Liver (tissue), 9 donors: Measurements from ENCODE around the gene PFN4. TPM values are rescaled to one million over a fixed set of nuclear protein-coding genes. Genes with fewer than 3 reads are reported as not detected.

Experiments
- DNase-seq: peaks from one replicate; pipeline ENCODE4 v3.0.0-alpha.2; 2017; ENCODE audit warnings: low spot score
- H3K27ac ChIP-seq, 2 donors: one replicate each; pipeline ENCODE4 v1.7.0; 2013; ENCODE audit warnings: inconsistent platforms in 2 of 2, low read length in 2 of 2, control low read depth in 1 of 2, low read depth in 1 of 2, mild to moderate bottlenecking in 1 of 2
- H3K27me3 ChIP-seq, 4 donors: one replicate each; pipeline versions ENCODE4 v1.6.1 to v1.7.0; 2013; ENCODE audit warnings: low read length in 3 of 4, inconsistent platforms in 1 of 4, mild to moderate bottlenecking in 1 of 4, moderate library complexity in 1 of 4; ENCODE audit not compliant: control insufficient read depth in 4 of 4, insufficient read depth in 4 of 4
- H3K36me3 ChIP-seq, 4 donors: one replicate each; pipeline versions ENCODE4 v1.6.1 to v1.7.0; 2013; ENCODE audit warnings: low read length in 3 of 4, mild to moderate bottlenecking in 3 of 4, low read depth in 1 of 4, moderate library complexity in 1 of 4; ENCODE audit not compliant: control insufficient read depth in 4 of 4, insufficient read depth in 3 of 4
- H3K4me1 ChIP-seq, 4 donors: one replicate each; pipeline versions ENCODE4 v1.6.1 to v1.7.0; 2013; ENCODE audit warnings: low read length in 3 of 4, mild to moderate bottlenecking in 3 of 4, moderate library complexity in 1 of 4; ENCODE audit not compliant: control insufficient read depth in 4 of 4, insufficient read depth in 4 of 4
- H3K4me3 ChIP-seq, 3 donors: one replicate each; pipeline versions ENCODE4 v1.6.1 to v1.7.0; 2013; ENCODE audit warnings: low read length in 3 of 3, control low read depth in 1 of 3, low read depth in 1 of 3, mild to moderate bottlenecking in 1 of 3
- H3K9ac ChIP-seq, 2 donors: one replicate each; pipeline ENCODE4 v1.7.0; 2013; ENCODE audit warnings: low read length in 2 of 2, mild to moderate bottlenecking in 2 of 2, moderate library complexity in 2 of 2, control low read depth in 1 of 2, low read depth in 1 of 2
- H3K9me3 ChIP-seq, 4 donors: one replicate each; pipeline versions ENCODE4 v1.6.1 to v1.7.0; 2013; ENCODE audit warnings: low read length in 3 of 4; ENCODE audit not compliant: control insufficient read depth in 4 of 4
- ATF3 ChIP-seq: IDR thresholded peaks from 2 replicates; pipeline ENCODE4 v1.6.1; 2016; ENCODE audit warnings: antibody characterized with exemption
- CTCF ChIP-seq: fragments of 150-350 bp; IDR thresholded peaks from 2 replicates; pipeline ENCODE4 v1.5.1; 2017; ENCODE audit warnings: improper control_type of control experiment, low read depth, low read length; ENCODE audit not compliant: missing input control
- EGR1 ChIP-seq, 2 donors: IDR thresholded peaks; 2 replicates each; pipeline ENCODE4 v1.6.1; 2016 to 2018; ENCODE audit warnings: antibody characterized with exemption in 2 of 2, low read depth in 2 of 2
- FOXA1 ChIP-seq: IDR thresholded peaks from 2 replicates; pipeline ENCODE4 v1.6.1; 2016; ENCODE audit warnings: antibody characterized with exemption
- FOXA2 ChIP-seq: IDR thresholded peaks from 2 replicates; pipeline ENCODE4 v1.6.1; 2016; ENCODE audit warnings: antibody characterized with exemption
- GABPA ChIP-seq, 2 donors: IDR thresholded peaks in 1 of 2; conservative IDR thresholded peaks in 1 of 2; 2 replicates each; pipeline ENCODE4 v1.6.1; 2016; ENCODE audit warnings: antibody characterized with exemption in 2 of 2, mild to moderate bottlenecking in 1 of 2, moderate library complexity in 1 of 2
- HNF4A ChIP-seq, 2 donors: conservative IDR thresholded peaks; 2 replicates each; pipeline ENCODE4 v1.6.1; 2016; ENCODE audit warnings: antibody characterized with exemption in 2 of 2, mild to moderate bottlenecking in 2 of 2
- HNF4G ChIP-seq: IDR thresholded peaks from 2 replicates; pipeline ENCODE4 v1.6.1; 2016; ENCODE audit warnings: antibody characterized with exemption
- JUND ChIP-seq, 2 donors: IDR thresholded peaks; 2 replicates each; pipeline ENCODE4 v1.6.1; 2016; ENCODE audit warnings: antibody characterized with exemption in 2 of 2
- NR2F2 ChIP-seq: IDR thresholded peaks from 2 replicates; pipeline ENCODE4 v1.6.1; 2016; ENCODE audit warnings: antibody characterized with exemption
- RAD21 ChIP-seq, 2 donors: IDR thresholded peaks; 2 replicates each; pipeline ENCODE4 v1.6.1; 2016; ENCODE audit warnings: antibody characterized with exemption in 2 of 2, mild to moderate bottlenecking in 2 of 2
- REST ChIP-seq: IDR thresholded peaks from 2 replicates; pipeline ENCODE4 v1.6.1; 2016; ENCODE audit warnings: antibody characterized with exemption, mild to moderate bottlenecking
- RXRA ChIP-seq, 2 donors: IDR thresholded peaks; 2 replicates each; pipeline ENCODE4 v1.6.1; 2017 to 2018; ENCODE audit warnings: antibody characterized with exemption in 2 of 2, mild to moderate bottlenecking in 1 of 2
- SP1 ChIP-seq: IDR thresholded peaks from 2 replicates; pipeline ENCODE4 v1.6.1; 2018; ENCODE audit warnings: antibody characterized with exemption, mild to moderate bottlenecking
- TAF1 ChIP-seq: conservative IDR thresholded peaks from 2 replicates; pipeline ENCODE4 v1.6.1; 2016; ENCODE audit warnings: antibody characterized with exemption, mild to moderate bottlenecking
- YY1 ChIP-seq: IDR thresholded peaks from 2 replicates; pipeline ENCODE4 v1.6.1; 2016; ENCODE audit warnings: antibody characterized with exemption, mild to moderate bottlenecking
- WGBS: extraction: QIAGEN DNeasy Blood & Tissue Kit; methylation state at CpG from one replicate; pipeline ENCODE4 v1.1.7; 2013; 5-methylcytosine and 5-hydroxymethylcytosine counted together
- polyA plus RNA-seq, 2 donors: library from polyadenylated mRNA; stranded (reverse) in 1 of 2; unstranded in 1 of 2; fragments of 200-250 nt in 1 of 2; fragments of >200 nt in 1 of 2; fragmentation: Nextera tagmentation in 1 of 2; extraction: Ambion mirVana in 1 of 2; gene quantifications; one replicate each; pipeline versions ENCODE4 v1.2.1 to v1.2.3, GENCODE V29; 2013 to 2015
- total RNA-seq, 2 donors: library from RNA; depleted of rRNA; stranded (reverse); fragments of >200 nt; gene quantifications; one replicate each; pipeline ENCODE4 v1.2.3, GENCODE V29; 2014
- TF ChIP-seq, protein P1 (sequence below): IDR thresholded peaks from 2 replicates; pipeline ENCODE4 v1.6.1; 2016; ENCODE audit warnings: antibody characterized with exemption
- TF ChIP-seq, protein P2 (sequence below): IDR thresholded peaks from 2 replicates; pipeline ENCODE4 v1.6.1; 2016; ENCODE audit warnings: antibody characterized with exemption
- donor health status: healthy.
- donor health status: healthy.
- donor health status: healthy.
- donor health status: healthy.
- donor health status: healthy.

The PFN4 gene
- total and polyA plus RNA-seq, 4 donors, result 0.12 to 0.51 (median 0.40) TPM; not detected in 1

DNA sequence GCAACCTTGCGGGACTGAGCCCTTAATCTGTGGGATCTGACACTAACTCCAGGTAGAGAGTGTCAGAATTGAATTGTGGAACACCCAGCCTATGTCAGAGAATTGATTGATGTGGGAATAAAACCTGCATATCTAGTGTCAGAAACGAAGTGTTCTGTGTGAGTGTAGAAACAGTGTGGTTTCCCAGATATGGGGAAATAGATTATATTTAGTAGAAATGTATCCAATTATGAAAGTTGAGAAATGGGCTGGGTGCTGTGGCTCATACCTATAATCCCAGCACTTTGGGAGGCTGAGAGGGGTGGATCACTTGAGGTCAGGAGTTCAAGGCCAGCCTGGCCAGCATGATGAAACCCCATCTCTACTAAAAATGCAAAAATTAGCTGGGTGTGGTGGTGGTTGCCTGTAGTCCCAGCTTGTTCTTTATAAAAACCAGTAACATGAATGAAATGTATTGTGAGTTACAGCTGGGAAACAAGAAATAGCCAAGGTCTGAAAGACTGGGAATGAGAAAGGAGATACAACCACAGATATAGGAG is 34.2 kb downstream of the PFN4 start:
- Histone ChIP-seq H3K9me3 (no peaks in the 10 kb centered on the region), H3K27ac (no peak overlapping the region), H3K4me3 (no peak overlapping the region), H3K36me3 (no peaks in the 10 kb centered on the region), H3K9ac (no peak overlapping the region), H3K27me3 (no peaks in the 10 kb centered on the region), H3K4me1 (peaks cover 0 to 12% (median 10%) of the 10 kb centered on the region in 4 donors)
- DNase-seq, result no peak
- TF ChIP-seq REST, result no peak
- TF ChIP-seq SP1, result no peak
- no peak for TF ChIP-seq TAF1
- no peak for TF ChIP-seq RAD21 (IDR thresholded peaks at IDR 0.05)
- TF ChIP-seq HNF4G, result no peak
- TF ChIP-seq ATF3, result no peak
- TF ChIP-seq, protein P1, sequence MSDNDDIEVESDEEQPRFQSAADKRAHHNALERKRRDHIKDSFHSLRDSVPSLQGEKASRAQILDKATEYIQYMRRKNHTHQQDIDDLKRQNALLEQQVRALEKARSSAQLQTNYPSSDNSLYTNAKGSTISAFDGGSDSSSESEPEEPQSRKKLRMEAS, result no peak
- 45% methylated on average over 2 of the region's 2 CpGs for WGBS

DNA sequence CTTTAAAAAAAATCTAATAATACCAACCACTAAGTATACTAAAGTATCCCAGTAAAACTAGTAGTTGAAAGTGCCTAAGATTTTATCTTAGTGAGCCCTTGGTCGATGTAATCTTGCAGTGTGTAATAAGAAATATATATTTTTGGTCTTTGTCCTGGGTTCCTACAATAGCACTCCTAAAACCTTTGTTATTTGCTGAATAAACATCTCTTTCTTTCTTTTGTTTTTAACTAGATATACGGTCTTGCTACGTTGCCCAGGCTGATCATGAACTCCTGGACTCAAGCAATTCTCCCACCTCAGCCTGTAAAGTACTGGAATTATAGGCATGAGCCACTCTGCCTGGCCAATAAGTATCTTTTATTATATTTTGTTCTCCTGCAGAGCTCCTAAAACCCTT is 36.1 kb downstream of the PFN4 start:
- H3K9me3 ChIP-seq, result no peaks in the 10 kb centered on the region
- no peaks in the 10 kb centered on the region for H3K36me3 ChIP-seq
- no peak overlapping the region for H3K9ac ChIP-seq
- no peaks in the 10 kb centered on the region for H3K27me3 ChIP-seq
- no peak for DNase-seq
- peaks cover 0 to 20% (median 15%) of the 10 kb centered on the region in 4 donors for H3K4me1 ChIP-seq
- TF ChIP-seq SP1 (no peak), JUND (IDR thresholded peaks at IDR 0.05) (no peak), NR2F2 (no peak), RXRA (IDR thresholded peaks at IDR 0.05) (no peak), YY1 (no peak), ATF3 (no peak), EGR1 (IDR thresholded peaks at IDR 0.05; ENCODE audit: low read depth in 2 of 2) (no peak), HNF4A (conservative IDR thresholded peaks at IDR 0.05) (no peak), FOXA1 (no peak), TAF1 (no peak)
- no peak overlapping the region for H3K27ac ChIP-seq
- 87% methylated on average over 3 of the region's 3 CpGs for WGBS
- H3K4me3 ChIP-seq, result no peak overlapping the region

- no peak for DNase-seq
- Histone ChIP-seq H3K4me1 (peaks cover 0 to 21% (median 15%) of the 10 kb centered on the region in 4 donors), H3K36me3 (no peaks in the 10 kb centered on the region), H3K9me3 (no peaks in the 10 kb centered on the region), H3K9ac (no peak overlapping the region), H3K27me3 (no peaks in the 10 kb centered on the region), H3K27ac (no peak overlapping the region), H3K4me3 (no peak overlapping the region)
- WGBS, result 92% methylated on average over 1 of the region's 1 CpG
- no peak for TF ChIP-seq EGR1 (IDR thresholded peaks at IDR 0.05; ENCODE audit: low read depth in 2 of 2)
- TF ChIP-seq FOXA1, result no peak
- TF ChIP-seq, protein P2, sequence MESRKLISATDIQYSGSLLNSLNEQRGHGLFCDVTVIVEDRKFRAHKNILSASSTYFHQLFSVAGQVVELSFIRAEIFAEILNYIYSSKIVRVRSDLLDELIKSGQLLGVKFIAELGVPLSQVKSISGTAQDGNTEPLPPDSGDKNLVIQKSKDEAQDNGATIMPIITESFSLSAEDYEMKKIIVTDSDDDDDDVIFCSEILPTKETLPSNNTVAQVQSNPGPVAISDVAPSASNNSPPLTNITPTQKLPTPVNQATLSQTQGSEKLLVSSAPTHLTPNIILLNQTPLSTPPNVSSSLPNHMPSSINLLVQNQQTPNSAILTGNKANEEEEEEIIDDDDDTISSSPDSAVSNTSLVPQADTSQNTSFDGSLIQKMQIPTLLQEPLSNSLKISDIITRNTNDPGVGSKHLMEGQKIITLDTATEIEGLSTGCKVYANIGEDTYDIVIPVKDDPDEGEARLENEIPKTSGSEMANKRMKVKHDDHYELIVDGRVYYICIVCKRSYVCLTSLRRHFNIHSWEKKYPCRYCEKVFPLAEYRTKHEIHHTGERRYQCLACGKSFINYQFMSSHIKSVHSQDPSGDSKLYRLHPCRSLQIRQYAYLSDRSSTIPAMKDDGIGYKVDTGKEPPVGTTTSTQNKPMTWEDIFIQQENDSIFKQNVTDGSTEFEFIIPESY, result no peak
- no peak for TF ChIP-seq YY1
- no peak for TF ChIP-seq HNF4G
- no peak for TF ChIP-seq GABPA (IDR thresholded peaks at IDR 0.05 in 1 of 2, conservative IDR thresholded peaks at IDR 0.05 in 1 of 2)
- TF ChIP-seq JUND (IDR thresholded peaks at IDR 0.05), result no peak
- no peak for TF ChIP-seq RXRA (IDR thresholded peaks at IDR 0.05)
- TF ChIP-seq, protein P1, result no peak
- TF ChIP-seq ATF3, result no peak
- no peak for TF ChIP-seq CTCF
- TF ChIP-seq RAD21 (IDR thresholded peaks at IDR 0.05), result no peak
- TF ChIP-seq NR2F2, result no peak
- no peak for TF ChIP-seq TAF1
- no peak for TF ChIP-seq HNF4A (conservative IDR thresholded peaks at IDR 0.05)
- TF ChIP-seq FOXA2, result no peak
Measured at GRCh38 chr2:24086241-24086640, 36.9 kb downstream of the PFN4 start.
